ENCODE data around the gene PLB1. TPM values are rescaled to one million over a fixed set of nuclear protein-coding genes. Genes with fewer than 3 reads are reported as not detected.
"Not testable (repeated sequence)": the region's sequence is repeated elsewhere in the genome, so short reads cannot be mapped to it uniquely, and the experiment has no call there.

The PLB1 gene
- total and polyA plus RNA-seq, 5 experiments from 2014 or later, result 0.29 to 0.34 (median 0.34) TPM; not detected in 2

- Mint-ChIP-seq H3K9me3 (no peaks in the 10 kb centered on the region), H3K27me3 (peaks cover 0 to 5% (median 0%) of the 10 kb centered on the region in 5 donors), H3K27ac (peak overlapping the region in 4 of 10 donors; percentile 5 to 86 (median 71)), H3K36me3 (no peaks in the 10 kb centered on the region), H3K4me1 (peaks cover 0 to 31% (median 10%) of the 10 kb centered on the region in 4 donors), H3K4me3 (peak overlapping the region in 1 of 10 donors; percentile 5)
- DNase-seq (peak in 1 of 10 donors; percentile 24), ATAC-seq (peak in 1 of 2 donors; percentile 40)
- POLR2A ChIA-PET, result interaction anchor here (0.6 kb wide), 1 partner anchor 651 kb away, joined by 3 read pairs; no protein-coding TSS in a partner anchor
Measured at GRCh38 chr2:28544922-28545589, 49.2 kb downstream of the PLB1 start.

GRCh38 chr2:28545590-28546200 is 49.8 kb downstream of the PLB1 start:
- peaks cover 0 to 31% (median 10%) of the 10 kb centered on the region in 4 donors for H3K4me1 Mint-ChIP-seq

GRCh38 chr2:28546242-28546641 is 50.4 kb downstream of the PLB1 start:
- Mint-ChIP-seq H3K4me3 (no peak overlapping the region), H3K36me3 (no peaks in the 10 kb centered on the region), H3K27ac (peak overlapping the region in 1 of 10 donors; percentile 56), H3K9me3 (no peaks in the 10 kb centered on the region), H3K4me1 (peaks cover 0 to 31% (median 10%) of the 10 kb centered on the region in 4 donors), H3K27me3 (no peaks in the 10 kb centered on the region)
- no peak for DNase-seq
- POLR2A ChIA-PET, result interaction anchor here (0.7 kb wide), 1 partner anchor 27 kb away, joined by 5 read pairs; no protein-coding TSS in a partner anchor
- no peak for ATAC-seq

More at GRCh38 chr2:28545590-28546200, 49.8 kb downstream of the PLB1 start:
- DNase-seq (no peak), ATAC-seq (peak; percentile 35 to 67)
- POLR2A ChIA-PET, result no interaction called here
- H3K36me3 Mint-ChIP-seq, result no peaks in the 10 kb centered on the region
- no peaks in the 10 kb centered on the region for H3K27me3 Mint-ChIP-seq
- H3K4me3 Mint-ChIP-seq, result no peak overlapping the region
- H3K27ac Mint-ChIP-seq, result peak overlapping the region in 2 of 10 donors; percentile 28 to 78
- no peaks in the 10 kb centered on the region for H3K9me3 Mint-ChIP-seq

GRCh38 chr2:28547223-28547860 is 51.5 kb downstream of the PLB1 start:
- Mint-ChIP-seq H3K27ac (peak overlapping the region in 2 of 10 donors; percentile 23 to 82), H3K27me3 (no peaks in the 10 kb centered on the region), H3K4me3 (no peak overlapping the region), H3K4me1 (peaks cover 0 to 31% (median 11%) of the 10 kb centered on the region in 4 donors), H3K9me3 (no peaks in the 10 kb centered on the region), H3K36me3 (no peaks in the 10 kb centered on the region)
- POLR2A ChIA-PET, result interaction anchor here (0.7 kb wide), 1 partner anchor 26 kb away, joined by 5 read pairs; no protein-coding TSS in a partner anchor
- no peak for ATAC-seq
- DNase-seq, result no peak

- Mint-ChIP-seq H3K9me3 (no peaks in the 10 kb centered on the region), H3K4me1 (peaks cover 0 to 31% (median 10%) of the 10 kb centered on the region in 4 donors), H3K36me3 (no peaks in the 10 kb centered on the region), H3K27me3 (no peaks in the 10 kb centered on the region), H3K4me3 (peak overlapping the region in 1 of 10 donors; percentile 14), H3K27ac (peak overlapping the region in 3 of 10 donors; percentile 23 to 86 (median 40))
- ATAC-seq (no peak), DNase-seq (peak in 1 of 10 donors; percentile 29)
- POLR2A ChIA-PET, result no interaction called here
Measured at GRCh38 chr2:28547906-28548600, 52.2 kb downstream of the PLB1 start.

GRCh38 chr2:28550345-28550744 is 54.5 kb downstream of the PLB1 start:
- H3K27me3 Mint-ChIP-seq, H3K27ac Mint-ChIP-seq, H3K9me3 Mint-ChIP-seq, POLR2A ChIA-PET, ATAC-seq, DNase-seq, H3K36me3 Mint-ChIP-seq, H3K4me3 Mint-ChIP-seq: not testable (repeated sequence)
- peaks cover 0 to 19% (median 5%) of the 10 kb centered on the region in 4 donors for H3K4me1 Mint-ChIP-seq

- Mint-ChIP-seq H3K4me1 (peaks cover 0 to 6% (median under 1%) of the 10 kb centered on the region in 4 donors), H3K27ac (no peak overlapping the region), H3K9me3 (no peaks in the 10 kb centered on the region), H3K36me3 (no peaks in the 10 kb centered on the region), H3K27me3 (no peaks in the 10 kb centered on the region), H3K4me3 (no peak overlapping the region)
- POLR2A ChIA-PET, result no interaction called here
- no peak for DNase-seq
- no peak for ATAC-seq
Measured at GRCh38 chr2:28552045-28552823, 56.4 kb downstream of the PLB1 start.

GRCh38 chr2:28556303-28556702 is 60.4 kb downstream of the PLB1 start:
- Mint-ChIP-seq H3K4me3 (no peak overlapping the region), H3K36me3 (no peaks in the 10 kb centered on the region), H3K27ac (no peak overlapping the region), H3K27me3 (peaks cover 0 to 7% (median 0%) of the 10 kb centered on the region in 5 donors), H3K4me1 (peaks cover 0 to 1% (median 0%) of the 10 kb centered on the region in 4 donors), H3K9me3 (no peaks in the 10 kb centered on the region)
- ATAC-seq (no peak), DNase-seq (no peak)
- POLR2A ChIA-PET, result no interaction called here

- no peak overlapping the region for H3K27ac Mint-ChIP-seq
- ATAC-seq (no peak), DNase-seq (no peak)
- POLR2A ChIA-PET, result no interaction called here
- H3K4me3 Mint-ChIP-seq, result no peak overlapping the region
- H3K9me3 Mint-ChIP-seq, result no peaks in the 10 kb centered on the region
- no peaks in the 10 kb centered on the region for H3K36me3 Mint-ChIP-seq
- no peaks in the 10 kb centered on the region for H3K4me1 Mint-ChIP-seq
- peaks cover 0 to 7% (median 0%) of the 10 kb centered on the region in 5 donors for H3K27me3 Mint-ChIP-seq
Measured at GRCh38 chr2:28557389-28558131, 61.7 kb downstream of the PLB1 start.

- Mint-ChIP-seq H3K4me3 (no peak overlapping the region), H3K27me3 (peaks cover 0 to 10% (median 0%) of the 10 kb centered on the region in 5 donors), H3K27ac (no peak overlapping the region), H3K36me3 (no peaks in the 10 kb centered on the region), H3K9me3 (no peaks in the 10 kb centered on the region), H3K4me1 (no peaks in the 10 kb centered on the region)
- no peak for DNase-seq
- ATAC-seq, result no peak
- POLR2A ChIA-PET, result no interaction called here
Measured at GRCh38 chr2:28558158-28558820, 62.4 kb downstream of the PLB1 start.

- POLR2A ChIA-PET, result interaction anchor here (0.7 kb wide), 1 partner anchor 275 kb away, joined by 3 read pairs; no protein-coding TSS in a partner anchor
Measured at GRCh38 chr2:28558918-28559317, 63.1 kb downstream of the PLB1 start.

More at GRCh38 chr2:28558918-28559317, 63.1 kb downstream of the PLB1 start:
- ATAC-seq (no peak), DNase-seq (no peak)
- H3K4me1 Mint-ChIP-seq, result no peaks in the 10 kb centered on the region
- H3K27ac Mint-ChIP-seq, result no peak overlapping the region
- H3K36me3 Mint-ChIP-seq, result no peaks in the 10 kb centered on the region
- no peaks in the 10 kb centered on the region for H3K9me3 Mint-ChIP-seq
- H3K27me3 Mint-ChIP-seq, result peaks cover 0 to 10% (median 0%) of the 10 kb centered on the region in 5 donors
- no peak overlapping the region for H3K4me3 Mint-ChIP-seq
